GM20000 (cell line): Measurements from ENCODE around the gene OSGEPL1.

ENCODE experiments used
- DNase-seq: peaks from one replicate; pipeline ENCODE4 v3.0.0; 2012; ENCODE audit warnings: low spot score
- CTCF ChIP-seq: IDR thresholded peaks from 2 replicates; pipeline ENCODE4 v1.5.1; 2012; ENCODE audit warnings: mild to moderate bottlenecking, control low read depth; ENCODE audit errors: extremely low read depth, missing control alignments

The OSGEPL1 gene

GRCh38 chr2:189762551-189763298, at the start of gene OSGEPL1:
Gene OSGEPL1, minus strand, starts transcription at chr2:189762792. Its CDS starts 1,152 bp downstream, at chr2:189761640.
- DNase-seq, result peak; percentile 84
- peak; percentile 51 for TF ChIP-seq CTCF

- DNase-seq, result no peak
- TF ChIP-seq CTCF, result no peak
Measured at GRCh38 chr2:189803431-189803830, 40.8 kb upstream of the OSGEPL1 start.

GRCh38 chr2:189802396-189802912, 39.9 kb upstream of the OSGEPL1 start:
- DNase-seq, result no peak
- no peak for TF ChIP-seq CTCF

- no peak for DNase-seq
- TF ChIP-seq CTCF, result no peak
Measured at GRCh38 chr2:189799531-189799930, 36.9 kb upstream of the OSGEPL1 start.

- TF ChIP-seq CTCF, result no peak
- DNase-seq, result no peak
Measured at GRCh38 chr2:189799030-189799331, 36.4 kb upstream of the OSGEPL1 start.

GRCh38 chr2:189798312-189799029, 35.9 kb upstream of the OSGEPL1 start:
- DNase-seq, result peak; percentile 28

More at GRCh38 chr2:189798312-189799029, 35.9 kb upstream of the OSGEPL1 start:
- TF ChIP-seq CTCF, result no peak
